ENCODE data around the gene GP1BB.

DNA sequence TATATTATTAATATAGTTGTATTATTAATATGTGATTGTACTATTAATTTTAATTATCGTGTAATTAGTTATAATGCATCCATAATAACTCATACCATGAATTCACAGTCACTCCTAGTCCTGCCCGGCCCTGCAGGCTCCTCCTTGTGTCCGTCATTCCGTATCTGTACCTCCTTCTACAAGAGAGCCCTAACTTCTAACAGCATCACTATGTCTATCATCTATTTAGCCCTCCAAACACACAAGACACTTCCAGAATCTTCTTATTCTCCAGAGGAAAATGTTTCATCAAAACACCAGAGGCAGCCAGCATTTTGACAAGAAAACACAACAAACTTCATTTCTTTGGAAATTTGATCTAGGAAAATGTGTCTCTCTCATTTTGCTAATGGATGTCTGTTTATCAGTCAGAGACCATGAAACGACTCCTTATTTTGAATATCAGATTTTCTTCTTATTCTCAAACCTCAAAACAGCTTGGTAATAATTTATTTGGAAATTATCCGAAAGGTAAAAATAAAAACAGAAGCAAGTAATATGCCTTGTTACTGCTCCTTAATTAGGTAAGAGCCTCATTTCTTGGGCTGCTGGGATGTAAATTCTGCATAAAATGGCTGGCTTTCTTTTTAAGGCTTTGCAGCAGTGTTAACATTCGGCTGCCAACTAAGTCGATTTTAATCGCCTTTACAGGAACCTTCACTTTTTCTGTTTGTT lies 32.2 kb upstream of the GP1BB start:
- no peak for TF ChIP-seq POLR2A (IDR thresholded peaks at IDR 0.05; ENCODE audit: low read length)
- no peak for TF ChIP-seq GATA1 (IDR thresholded peaks at IDR 0.05; ENCODE audit: low read depth, low read length)
